ENCODE data around the gene OR2M3. TPM values are rescaled to one million over a fixed set of nuclear protein-coding genes. Genes with fewer than 3 reads are reported as not detected.

Gene OR2M3
- total RNA-seq, 2 donors from 2014 or later: not detected

- TF ChIP-seq CTCF (IDR thresholded peaks at IDR 0.05): no peak
- H3K9me3 ChIP-seq: no peaks in the 10 kb centered on the region
- no peak overlapping the region for H3K9ac ChIP-seq (ENCODE audit: low read depth in 2 of 2, low read length in 2 of 2)
- H3K27me3 ChIP-seq: no peaks in the 10 kb centered on the region
- H3K4me3 ChIP-seq: no peak overlapping the region
- intact Hi-C loops (cut with DNase I): no loop called here
- H3K4me1 ChIP-seq: no peaks in the 10 kb centered on the region
- no peak overlapping the region for H3K27ac ChIP-seq
- no peaks in the 10 kb centered on the region for H3K36me3 ChIP-seq
- no peak for DNase-seq
Observed at GRCh38 chr1:248215880-248216279, 18.8 kb downstream of the OR2M3 start.

- Histone ChIP-seq H3K27ac (no peak overlapping the region), H3K36me3 (no peaks in the 10 kb centered on the region), H3K4me3 (no peak overlapping the region), H3K9me3 (no peaks in the 10 kb centered on the region), H3K4me1 (no peaks in the 10 kb centered on the region), H3K27me3 (no peaks in the 10 kb centered on the region), H3K9ac (ENCODE audit: low read depth in 2 of 2, low read length in 2 of 2) (no peak overlapping the region)
- no peak for DNase-seq
- intact Hi-C loops (cut with DNase I): no loop called here
- no peak for TF ChIP-seq CTCF (IDR thresholded peaks at IDR 0.05)
Observed at GRCh38 chr1:248225537-248225936, 28.5 kb downstream of the OR2M3 start.

- Histone ChIP-seq H3K4me1 (no peaks in the 10 kb centered on the region), H3K36me3 (no peaks in the 10 kb centered on the region)
- intact Hi-C loops (cut with DNase I): no loop called here
Observed at GRCh38 chr1:248229360-248229908, 32.4 kb downstream of the OR2M3 start.

GRCh38 chr1:248231117-248231516, 34.1 kb downstream of the OR2M3 start, which contains the start of gene OR2M4:
Gene OR2M4, plus strand, starts transcription at chr1:248231417. Its CDS starts 7,512 bp downstream, at chr1:248238929.
- no peak for DNase-seq
- Histone ChIP-seq H3K27ac (no peak within 1 kb of the TSS), H3K9ac (ENCODE audit: low read depth in 2 of 2, low read length in 2 of 2) (no peak within 1 kb of the TSS), H3K9me3 (no peaks in the 10 kb centered on the region), H3K27me3 (no peaks in the 10 kb centered on the region), H3K4me1 (no peaks in the 10 kb centered on the region), H3K4me3 (no peak within 1 kb of the TSS), H3K36me3 (no peaks in the 10 kb centered on the region)
- intact Hi-C loops (cut with DNase I): no loop called here
- TF ChIP-seq CTCF (IDR thresholded peaks at IDR 0.05): no peak

More at GRCh38 chr1:248229360-248229908, 32.4 kb downstream of the OR2M3 start:
- no peak overlapping the region for H3K27ac ChIP-seq
- H3K9me3 ChIP-seq: no peaks in the 10 kb centered on the region
- TF ChIP-seq CTCF (IDR thresholded peaks at IDR 0.05): no peak
- no peak for DNase-seq
- H3K9ac ChIP-seq (ENCODE audit: low read depth in 2 of 2, low read length in 2 of 2): no peak overlapping the region
- H3K4me3 ChIP-seq: no peak overlapping the region
- H3K27me3 ChIP-seq: no peaks in the 10 kb centered on the region

- no peaks in the 10 kb centered on the region for H3K4me1 ChIP-seq
- no peak overlapping the region for H3K9ac ChIP-seq (ENCODE audit: low read depth in 2 of 2, low read length in 2 of 2)
- H3K4me3 ChIP-seq: no peak overlapping the region
- no peaks in the 10 kb centered on the region for H3K36me3 ChIP-seq
- TF ChIP-seq CTCF (IDR thresholded peaks at IDR 0.05): no peak
- intact Hi-C loops (cut with DNase I): no loop called here
- no peak overlapping the region for H3K27ac ChIP-seq
- DNase-seq: no peak
- H3K27me3 ChIP-seq: no peaks in the 10 kb centered on the region
- no peaks in the 10 kb centered on the region for H3K9me3 ChIP-seq
Observed at GRCh38 chr1:248239478-248239877, 42.4 kb downstream of the OR2M3 start.

All from colonic mucosa (tissue), 4 donors.